Raji (cell line): Measurements from ENCODE around the gene FBN3.

Experiments used
- POLR2A ChIP-seq: IDR thresholded peaks from 2 replicates; pipeline ENCODE4 v1.6.1; 2011; ENCODE audit warnings: low read depth, low read length, control low read depth; ENCODE audit not compliant: insufficient read depth

The FBN3 gene

DNA sequence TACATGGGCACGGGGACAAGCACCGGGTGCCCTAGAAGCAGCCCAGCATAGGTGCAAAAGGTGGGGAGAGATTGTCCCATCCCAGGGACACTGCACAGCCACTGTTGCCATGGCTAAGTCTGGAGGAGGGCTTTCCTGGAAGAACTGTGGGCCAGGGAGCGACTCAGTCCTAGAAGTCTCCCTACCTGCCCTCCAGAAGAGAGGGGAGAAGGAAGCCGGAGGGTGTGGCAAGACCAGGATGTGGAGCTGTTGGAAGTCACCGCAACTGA lies 2.3 kb upstream of the FBN3 start:
- TF ChIP-seq POLR2A, result no peak

DNA sequence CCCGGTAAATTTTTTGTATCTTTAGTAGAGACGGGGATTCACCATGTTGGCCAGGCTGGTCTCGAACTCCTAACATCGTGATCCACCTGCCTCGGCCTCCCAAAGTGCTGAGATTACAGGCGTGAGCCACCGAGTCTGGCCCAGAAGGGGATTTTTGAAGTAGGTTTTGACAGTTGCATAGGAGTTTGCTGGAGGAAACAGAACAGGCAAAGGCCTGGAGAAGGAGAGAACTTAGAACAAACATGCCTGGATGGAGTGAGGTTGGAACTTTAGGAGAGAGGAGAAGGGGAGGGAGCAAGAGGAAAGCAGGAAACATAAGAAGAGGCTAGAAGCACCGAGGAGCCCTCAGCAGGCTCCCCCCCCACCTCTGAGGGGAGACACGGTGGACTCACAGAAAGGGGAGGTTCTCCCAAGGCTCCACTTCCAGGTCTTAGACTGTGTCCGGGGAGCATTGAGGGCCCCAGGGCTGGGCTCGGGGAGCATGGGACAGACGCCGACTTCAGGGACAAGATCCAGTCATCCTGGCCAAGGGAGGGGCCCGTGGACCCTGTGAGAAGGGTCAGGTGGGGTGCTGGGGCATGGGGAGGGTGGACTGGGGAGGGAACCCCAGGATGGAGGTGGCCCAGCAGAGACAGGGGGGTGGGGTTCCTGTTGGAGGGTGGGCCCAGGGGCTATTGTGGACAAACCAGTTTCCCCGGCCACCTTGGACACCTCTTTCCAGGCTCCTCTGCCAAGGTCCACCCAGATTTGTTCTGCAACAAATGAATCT lies 1.8 kb upstream of the FBN3 start:
- no peak for TF ChIP-seq POLR2A

DNA sequence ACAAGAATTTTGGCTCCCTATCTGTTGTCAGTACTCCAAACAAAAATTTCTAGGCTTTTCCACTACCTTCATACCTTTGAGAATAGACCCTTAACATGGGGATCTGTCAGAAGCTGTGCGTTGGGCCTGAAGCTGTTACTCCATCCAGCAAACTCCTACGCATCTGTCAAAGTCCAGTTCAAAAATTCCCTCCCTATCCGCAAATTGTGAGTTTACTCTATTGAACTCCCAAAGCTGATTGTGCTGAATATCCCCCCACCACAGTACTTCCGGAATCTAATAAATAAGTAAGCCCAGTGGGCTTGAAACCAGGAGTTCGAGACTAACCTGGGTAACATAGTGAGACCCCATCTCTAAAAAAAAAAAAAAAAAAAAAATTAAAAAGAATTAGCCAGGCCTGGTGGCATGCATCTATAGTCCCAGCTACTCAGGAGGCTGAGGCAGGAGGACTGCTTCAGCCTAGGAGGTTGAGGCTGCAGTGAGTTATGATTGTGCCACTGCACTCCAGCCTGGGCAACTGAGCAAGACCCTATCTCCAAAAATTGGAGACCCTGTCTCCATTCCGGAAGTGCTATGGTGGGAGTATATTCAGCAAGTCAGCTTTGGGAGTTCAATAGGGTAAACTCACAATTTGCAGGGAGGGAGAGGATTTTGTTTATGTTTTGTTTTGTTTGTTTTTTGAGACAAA lies 930 bp upstream of the FBN3 start:
- TF ChIP-seq POLR2A, result no peak

DNA sequence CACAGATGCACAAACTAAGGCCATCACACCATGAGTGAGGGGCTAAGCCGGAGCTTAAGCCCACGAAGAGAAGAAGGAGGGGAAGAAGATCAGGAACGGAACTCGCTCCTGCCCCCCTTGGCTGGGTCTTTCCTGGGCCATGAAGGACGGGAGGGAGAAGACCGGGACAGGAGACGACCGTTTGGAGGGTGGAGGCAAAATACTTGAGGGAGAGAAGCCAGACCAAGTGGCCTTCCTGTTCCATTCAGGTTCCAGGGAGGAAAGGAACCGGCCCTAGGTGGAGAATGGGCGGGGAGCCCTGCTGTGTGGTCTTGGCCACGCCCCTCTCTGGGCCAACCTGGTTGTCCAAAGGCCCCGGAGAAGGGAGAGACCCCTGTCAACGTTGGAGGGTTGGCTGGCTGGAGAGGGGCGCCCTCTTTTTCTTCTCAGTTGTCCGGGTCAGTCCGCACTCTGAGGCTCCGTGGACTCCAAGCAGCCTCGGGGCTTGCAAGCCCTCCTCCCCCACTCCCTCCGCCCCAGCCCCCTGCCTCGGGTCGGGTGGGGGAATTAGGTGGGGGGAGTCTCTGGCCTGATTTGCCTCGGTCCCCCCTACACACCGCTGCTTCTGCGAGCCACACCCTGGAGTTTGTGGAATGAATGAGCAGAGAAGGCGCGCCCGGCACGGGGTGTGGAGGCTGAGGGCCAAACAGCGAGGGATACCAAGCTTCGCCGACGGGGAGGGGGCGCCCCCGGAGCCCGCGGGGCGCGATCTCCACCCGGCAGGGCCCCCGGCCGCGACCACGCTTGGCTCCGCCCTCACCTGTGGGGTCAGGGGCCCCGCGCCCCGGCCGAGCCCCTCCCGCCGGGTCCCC lies 757 bp downstream of the FBN3 start:
- no peak for TF ChIP-seq POLR2A

DNA sequence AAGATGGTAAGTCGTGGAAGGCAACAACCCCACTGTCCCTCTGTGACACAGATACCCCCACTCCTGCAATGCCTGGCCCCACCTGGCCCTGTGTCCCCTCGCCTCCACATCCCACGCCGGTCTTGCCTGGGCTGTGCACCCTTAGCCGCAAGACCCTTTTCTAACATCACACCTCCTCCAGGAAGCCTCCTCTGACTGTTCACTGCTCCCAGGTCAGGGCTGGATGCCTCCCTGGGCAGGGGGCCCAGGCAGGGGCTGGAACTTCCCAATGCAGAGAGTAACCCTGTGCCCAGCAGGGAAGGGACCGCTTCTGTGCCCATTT lies 1.3 kb downstream of the FBN3 start:
- TF ChIP-seq POLR2A, result no peak

DNA sequence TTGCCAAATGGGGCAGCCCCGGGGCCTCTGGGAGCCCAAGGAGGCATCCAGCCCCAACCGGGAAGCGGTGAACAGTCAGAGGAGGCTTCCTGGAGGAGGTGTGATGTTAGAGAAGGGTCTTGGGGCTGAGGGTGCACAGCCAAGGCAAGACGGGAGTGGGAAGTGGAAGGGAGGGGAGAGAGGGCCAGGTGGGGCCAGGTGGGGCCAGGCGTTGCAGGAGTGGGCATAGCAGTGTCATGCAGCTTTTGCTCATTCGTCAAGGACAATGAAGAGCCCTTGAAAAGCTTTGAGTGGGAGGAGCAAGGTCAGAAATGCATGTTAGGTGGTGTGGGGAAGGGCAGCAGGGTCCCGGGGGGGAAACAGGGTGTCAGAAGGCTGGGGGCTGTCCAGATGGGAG lies 1.8 kb downstream of the FBN3 start:
- no peak for TF ChIP-seq POLR2A

DNA sequence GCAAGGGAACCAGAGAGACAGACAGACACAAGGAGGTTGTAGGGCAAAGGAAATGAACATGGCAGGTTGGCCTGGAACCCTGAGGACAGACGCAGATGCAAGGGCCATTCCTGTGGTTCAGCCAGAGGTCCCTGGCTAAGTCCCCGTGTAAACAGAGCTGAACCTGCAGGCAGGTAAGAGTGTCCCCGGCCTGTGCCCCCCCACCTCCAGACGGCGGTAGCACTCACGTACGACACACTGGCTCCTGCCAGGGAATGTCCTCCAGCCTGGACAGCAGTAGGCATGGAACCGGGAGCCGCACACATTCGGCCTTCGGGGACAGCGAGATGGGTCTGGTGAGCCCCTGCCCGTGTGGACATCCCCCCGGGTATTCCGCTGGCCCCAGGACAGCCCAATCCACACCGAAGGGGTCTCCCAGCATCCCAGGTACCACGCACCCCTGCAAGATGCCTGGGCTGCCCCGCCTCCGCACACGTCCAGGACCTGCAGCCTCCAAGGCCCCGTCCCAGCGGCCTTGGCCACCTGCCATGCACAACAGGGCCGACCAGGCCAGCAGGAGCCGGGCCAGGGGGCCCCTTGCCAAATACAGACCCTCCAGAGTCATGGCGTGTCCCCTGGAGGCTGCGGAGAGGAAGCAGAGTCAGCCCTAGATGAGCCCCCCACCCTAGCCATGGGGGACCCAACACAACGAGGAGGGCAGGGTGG lies 2.4 kb downstream of the FBN3 start:
- no peak for TF ChIP-seq POLR2A

DNA sequence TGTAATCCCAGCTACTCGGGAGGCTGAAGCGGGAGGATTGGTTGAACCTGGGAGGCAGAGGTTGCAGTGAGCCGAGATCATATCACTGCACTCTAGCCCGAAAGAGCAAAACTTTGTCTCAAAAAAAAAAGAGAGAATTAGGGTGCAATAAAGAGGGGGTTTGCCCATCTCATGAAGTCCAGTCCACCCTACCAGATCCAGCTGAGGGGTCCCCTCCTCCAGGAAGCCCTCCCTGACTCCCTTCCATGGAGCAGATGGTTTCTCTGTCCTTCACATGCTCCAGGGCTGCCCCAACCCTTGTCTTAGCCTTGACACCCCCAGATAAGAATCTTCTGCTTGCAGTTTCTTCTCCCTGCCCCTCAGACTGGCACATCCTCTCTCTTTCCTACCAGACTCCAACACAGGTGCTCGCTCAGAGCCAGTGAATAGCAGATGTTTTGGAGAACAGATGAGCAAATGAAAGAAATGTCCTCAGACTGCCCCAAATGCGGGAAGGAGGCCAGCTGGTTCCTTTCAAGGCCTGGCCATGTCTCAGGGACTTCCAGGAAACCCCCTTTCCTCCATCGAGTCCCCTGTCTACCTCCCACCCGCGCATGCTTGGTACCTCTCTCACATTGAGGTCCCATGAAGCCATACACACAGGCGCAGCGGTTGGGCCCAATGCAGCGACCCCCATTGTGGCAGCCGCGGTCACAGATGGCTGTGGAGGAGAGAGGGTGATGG lies 5.0 kb downstream of the FBN3 start:
- no peak for TF ChIP-seq POLR2A

DNA sequence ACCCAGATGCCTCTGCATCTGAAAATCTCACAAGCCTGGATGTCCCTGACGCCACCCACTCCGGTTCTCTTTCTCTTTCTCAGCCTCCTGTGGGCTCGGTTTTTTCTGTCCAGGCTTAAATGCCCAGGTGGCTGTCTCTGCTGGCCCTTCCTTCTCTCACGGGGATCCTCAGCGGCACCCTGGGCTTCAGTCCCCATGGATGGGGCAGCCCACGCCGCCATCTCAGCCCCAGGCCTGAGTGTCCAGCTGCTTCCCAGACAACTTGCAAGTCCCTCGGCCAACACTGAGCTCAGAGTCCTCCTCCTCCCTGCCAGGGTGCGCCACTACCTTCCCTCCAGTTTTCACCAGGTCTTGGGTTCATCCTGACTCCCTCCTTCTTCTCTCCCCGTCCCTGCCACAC lies 6.4 kb downstream of the FBN3 start:
- TF ChIP-seq POLR2A, result no peak

DNA sequence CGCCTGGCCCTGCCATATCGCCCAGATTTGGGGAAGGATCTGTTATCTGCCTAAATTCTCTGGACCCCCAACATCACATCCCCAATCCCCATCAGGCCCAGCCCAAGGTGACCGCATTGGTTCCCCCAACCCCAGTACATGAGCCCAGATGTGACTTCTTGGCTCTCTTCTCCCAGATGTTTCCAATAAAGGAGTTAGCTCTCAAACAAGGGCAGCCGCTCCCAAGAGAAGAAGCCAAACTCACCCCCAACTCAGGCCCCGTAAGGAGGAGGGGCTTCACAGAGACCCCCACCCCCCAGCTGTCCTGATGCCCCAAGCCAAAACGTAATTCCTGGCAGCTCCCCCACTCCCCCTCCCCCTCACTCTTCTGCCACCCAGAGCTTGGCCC lies 6.9 kb downstream of the FBN3 start:
- TF ChIP-seq POLR2A, result no peak

DNA sequence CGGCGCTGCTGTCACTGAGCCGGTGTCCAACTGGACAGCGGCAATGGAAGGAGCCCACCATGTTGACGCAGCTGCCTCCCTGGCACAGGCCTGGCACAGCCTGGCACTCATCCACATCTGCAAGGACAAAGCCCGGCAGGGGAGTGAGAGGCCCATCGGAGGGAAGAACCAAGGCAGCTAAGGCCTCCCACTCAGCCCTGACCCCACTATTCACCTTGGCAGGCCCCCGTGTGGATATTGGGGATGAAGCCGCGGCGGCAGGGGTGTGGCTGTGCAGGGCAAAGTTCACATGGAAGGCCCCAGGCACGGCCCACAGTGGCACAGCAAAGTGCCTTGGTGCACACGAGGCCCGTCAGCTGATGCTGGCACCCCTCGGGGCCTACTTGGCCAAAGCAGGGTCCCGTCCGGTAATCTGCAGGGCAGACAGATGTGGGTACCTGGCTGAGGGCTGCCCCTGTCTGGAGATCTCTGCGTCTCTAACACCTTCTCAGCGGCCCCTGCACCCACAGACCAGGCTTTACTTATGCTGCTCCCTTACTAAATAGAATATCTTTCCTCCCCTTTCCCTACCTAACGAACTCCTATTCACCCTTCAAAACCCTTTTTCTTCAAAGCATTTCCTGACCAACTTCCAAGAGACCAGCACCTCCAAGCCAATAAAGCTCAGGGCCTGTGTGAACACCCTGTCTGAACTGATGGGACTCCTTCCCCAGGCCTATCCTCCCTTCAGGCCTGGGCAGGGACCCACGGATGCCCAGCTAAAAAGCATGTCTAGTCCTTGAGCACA lies 7.5 kb downstream of the FBN3 start:
- TF ChIP-seq POLR2A, result no peak

DNA sequence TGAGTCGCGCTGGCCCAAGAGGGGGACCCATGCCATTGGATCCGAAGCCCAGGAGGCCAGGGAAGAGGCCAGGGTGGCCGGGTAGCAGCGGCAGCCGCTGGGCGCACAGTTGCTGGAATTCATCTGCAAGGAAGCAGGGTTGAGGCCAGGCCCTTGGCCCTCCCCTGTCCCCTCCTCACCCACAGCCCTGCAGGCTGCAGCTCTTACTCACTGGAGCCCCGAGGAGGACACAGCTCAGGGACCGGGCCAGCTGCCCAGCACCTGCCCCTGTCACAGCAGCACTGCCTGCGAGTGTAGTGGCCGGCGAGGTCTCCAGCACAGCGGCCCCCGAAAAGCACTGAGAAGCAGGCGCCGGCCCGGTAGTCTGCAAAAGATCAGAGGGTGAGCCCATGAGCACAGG lies 11.2 kb downstream of the FBN3 start:
- TF ChIP-seq POLR2A, result no peak

DNA sequence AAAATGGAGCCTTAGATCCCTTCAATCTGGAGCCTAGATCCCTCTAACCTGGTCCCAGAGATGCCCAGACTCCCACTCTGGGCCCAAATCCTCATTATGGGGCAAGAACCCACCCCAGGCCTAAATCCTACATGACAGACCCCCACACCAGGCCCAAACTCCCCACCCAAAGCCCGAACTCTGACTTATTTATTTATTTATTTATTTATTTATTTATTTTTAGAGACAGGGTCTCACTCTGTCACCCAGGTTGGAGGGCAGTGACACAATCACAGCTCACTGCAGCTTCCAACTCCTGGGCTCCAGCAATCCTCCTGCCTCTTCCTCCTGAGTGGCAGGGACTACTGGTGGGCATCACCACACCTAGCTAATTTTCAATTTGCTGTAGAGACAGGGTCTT lies 12.0 kb downstream of the FBN3 start:
- no peak for TF ChIP-seq POLR2A

DNA sequence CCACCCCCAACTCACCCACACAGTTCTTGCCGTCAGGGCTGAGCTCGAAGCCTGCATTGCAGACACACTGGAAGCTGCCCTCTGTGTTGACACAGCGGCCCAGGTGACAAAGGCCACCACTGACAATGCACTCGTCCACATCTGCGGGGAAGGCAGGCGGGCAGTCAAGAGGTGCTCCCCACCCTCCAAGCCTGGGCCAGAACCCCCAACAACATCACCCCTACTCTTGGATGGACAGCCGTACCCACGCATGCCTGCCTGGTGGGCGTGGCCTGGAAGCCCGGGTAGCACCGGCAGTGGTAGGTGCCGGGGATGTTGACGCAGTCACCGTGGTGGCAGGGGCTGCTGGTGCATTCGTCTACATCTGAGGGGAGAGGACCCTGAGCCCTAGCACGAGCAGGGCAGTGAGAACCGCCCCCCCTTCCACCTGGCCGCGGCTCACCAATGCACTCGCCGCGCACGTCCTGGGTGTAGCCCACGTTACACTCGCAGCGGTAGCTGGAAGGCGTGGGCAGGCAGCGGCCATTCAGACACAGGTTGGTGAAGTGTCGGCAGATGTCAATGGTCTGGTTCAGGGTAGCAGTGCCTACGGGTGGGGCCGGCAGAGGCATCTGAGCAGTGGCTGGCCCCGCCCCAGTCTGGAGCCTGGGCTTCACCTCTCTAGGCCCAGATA lies 13.3 kb downstream of the FBN3 start:
- no peak for TF ChIP-seq POLR2A
